GM19468 (cell line): ENCODE data around the gene ARHGEF19.
"Not testable (repeated sequence)": the region's sequence is repeated elsewhere in the genome, so short reads cannot be mapped to it uniquely, and the experiment has no call there.

ENCODE experiments used
- ATAC-seq: cut with Tn5 transposase; IDR thresholded peaks from one replicate; pipeline ENCODE4 v1.9.1; 2021; ENCODE audit warnings: mild to moderate bottlenecking, moderate library complexity, moderate number of reproducible peaks; ENCODE audit not compliant: unreplicated experiment; ENCODE audit errors: extremely low read depth

Gene ARHGEF19

GRCh38 chr1:16226490-16227179 lies 14.2 kb upstream of the ARHGEF19 start:
- no peak for ATAC-seq

GRCh38 chr1:16226129-16226489 lies 13.7 kb upstream of the ARHGEF19 start:
- no peak for ATAC-seq

GRCh38 chr1:16224472-16224871 lies 12.0 kb upstream of the ARHGEF19 start:
- ATAC-seq = no peak

- ATAC-seq = not testable (repeated sequence)
These were observed 10.3 kb upstream of the ARHGEF19 start for GRCh38 chr1:16222716-16223115.

- ATAC-seq = no peak
These were observed 9.0 kb upstream of the ARHGEF19 start for GRCh38 chr1:16221499-16221898.

- no peak for ATAC-seq
These were observed 7.6 kb upstream of the ARHGEF19 start for GRCh38 chr1:16219968-16220500.

GRCh38 chr1:16218674-16219071 lies 6.2 kb upstream of the ARHGEF19 start:
- ATAC-seq = no peak

GRCh38 chr1:16218014-16218673 lies 5.7 kb upstream of the ARHGEF19 start:
- ATAC-seq = no peak

GRCh38 chr1:16217061-16217785 lies 4.8 kb upstream of the ARHGEF19 start:
- peak; percentile 78 for ATAC-seq

- no peak for ATAC-seq
These were observed 3.7 kb upstream of the ARHGEF19 start for GRCh38 chr1:16215882-16216753.

GRCh38 chr1:16215240-16215639 lies 2.8 kb upstream of the ARHGEF19 start:
- not testable (repeated sequence) for ATAC-seq

GRCh38 chr1:16213544-16213943 lies 1.1 kb upstream of the ARHGEF19 start:
- not testable (repeated sequence) for ATAC-seq

- ATAC-seq = no peak
These were observed 561 bp upstream of the ARHGEF19 start for GRCh38 chr1:16213013-16213412.

GRCh38 chr1:16211824-16212223 lies 628 bp downstream of the ARHGEF19 start:
- ATAC-seq = no peak

GRCh38 chr1:16210581-16210980 lies 1.9 kb downstream of the ARHGEF19 start:
- no peak for ATAC-seq

- no peak for ATAC-seq
These were observed 2.5 kb downstream of the ARHGEF19 start for GRCh38 chr1:16209847-16210407.

GRCh38 chr1:16209132-16209846 lies 3.2 kb downstream of the ARHGEF19 start:
- ATAC-seq = no peak

GRCh38 chr1:16208270-16208987 lies 4.0 kb downstream of the ARHGEF19 start:
- no peak for ATAC-seq
